Upper lobe of right lung (tissue), 1 donor: ENCODE data around the gene ADAMTSL1. TPM values are rescaled to one million over a fixed set of nuclear protein-coding genes. Genes with fewer than 3 reads are reported as not detected.
A peak's percentile ranks its signal among the peaks of the same experiment; 100 is the strongest.

ENCODE experiments used
- ATAC-seq: fragments of 200-7000 bp; cut with Tn5 transposase; one replicate; pipeline ENCODE4 v1.9.1; 2020; ENCODE audit warnings: mild to moderate bottlenecking, moderate library complexity
- DNase-seq: peaks from one replicate; pipeline ENCODE4 v3.0.0-alpha.2; 2020
- H3K27ac ChIP-seq: fragments of 200-600 bp; one replicate; pipeline ENCODE4 v1.8.0; 2022
- H3K27me3 ChIP-seq: fragments of 200-600 bp; one replicate; pipeline ENCODE4 v1.8.0; 2022; ENCODE audit warnings: mild to moderate bottlenecking
- H3K36me3 ChIP-seq: fragments of 200-600 bp; one replicate; pipeline ENCODE4 v1.8.0; 2022
- H3K4me1 ChIP-seq: fragments of 200-600 bp; one replicate; pipeline ENCODE4 v1.8.0; 2022
- H3K4me3 ChIP-seq: fragments of 200-600 bp; one replicate; pipeline ENCODE4 v1.8.0; 2022; ENCODE audit warnings: mild to moderate bottlenecking
- H3K9me3 ChIP-seq: fragments of 200-600 bp; one replicate; pipeline ENCODE4 v1.8.0; 2022
- CTCF ChIP-seq: fragments of 200-600 bp; IDR thresholded peaks from one replicate; pipeline ENCODE4 v1.8.0; 2022; ENCODE audit warnings: antibody characterized with exemption
- intact Hi-C: fragments of 100-400 bp; cut with DNase I; formaldehyde crosslinking; loops from one replicate; pipeline ENCODE4 v1.11.0; 2022
- total RNA-seq: library from RNA; stranded (reverse); fragmentation: NEBNext Ultra II Directional; extraction: Animal tissue kit (Norgen Biotek cat#: 25700); gene quantifications from one replicate; pipeline ENCODE4 v1.2.1, GENCODE V29; 2021
- donor health status: DM: no; HTN: yes; CAD: no; lungs with severe emphysema.

Gene ADAMTSL1
- total RNA-seq, 1 donor from 2014 or later = 7.3 TPM

GRCh38 chr9:18629136-18629535, 155.2 kb downstream of the ADAMTSL1 start:
- Histone ChIP-seq H3K27ac (no peak overlapping the region), H3K4me1 (no peaks in the 10 kb centered on the region), H3K4me3 (no peak overlapping the region), H3K9me3 (no peaks in the 10 kb centered on the region), H3K36me3 (no peaks in the 10 kb centered on the region), H3K27me3 (no peaks in the 10 kb centered on the region)
- no peak for TF ChIP-seq CTCF
- DNase-seq = no peak
- intact Hi-C loops = no loop called here
- no peak for ATAC-seq

GRCh38 chr9:18632632-18633403, 158.9 kb downstream of the ADAMTSL1 start:
- H3K27me3 ChIP-seq = no peaks in the 10 kb centered on the region
- no peak overlapping the region for H3K27ac ChIP-seq
- TF ChIP-seq CTCF = no peak
- H3K4me1 ChIP-seq = no peaks in the 10 kb centered on the region
- H3K9me3 ChIP-seq = no peaks in the 10 kb centered on the region
- H3K4me3 ChIP-seq = no peak overlapping the region
- ATAC-seq = peak; percentile 47
- no peaks in the 10 kb centered on the region for H3K36me3 ChIP-seq
- intact Hi-C loops = no loop called here
- no peak for DNase-seq

- DNase-seq = no peak
- H3K4me1 ChIP-seq = no peaks in the 10 kb centered on the region
- no peak for TF ChIP-seq CTCF
- no peak overlapping the region for H3K4me3 ChIP-seq
- H3K36me3 ChIP-seq = no peaks in the 10 kb centered on the region
- H3K9me3 ChIP-seq = no peaks in the 10 kb centered on the region
- no peak overlapping the region for H3K27ac ChIP-seq
- no peak for ATAC-seq
- intact Hi-C loops = no loop called here
- no peaks in the 10 kb centered on the region for H3K27me3 ChIP-seq
Observed at GRCh38 chr9:18636781-18637180, 162.8 kb downstream of the ADAMTSL1 start.

GRCh38 chr9:18638371-18639249, 164.7 kb downstream of the ADAMTSL1 start:
- Histone ChIP-seq H3K4me1 (no peaks in the 10 kb centered on the region), H3K27ac (no peak overlapping the region), H3K9me3 (no peaks in the 10 kb centered on the region), H3K27me3 (no peaks in the 10 kb centered on the region), H3K4me3 (no peak overlapping the region), H3K36me3 (no peaks in the 10 kb centered on the region)
- no peak for DNase-seq
- TF ChIP-seq CTCF = no peak
- intact Hi-C loops = no loop called here
- ATAC-seq = no peak

- DNase-seq (no peak), ATAC-seq (no peak)
- no peak for TF ChIP-seq CTCF
- no peaks in the 10 kb centered on the region for H3K27me3 ChIP-seq
- no peak overlapping the region for H3K27ac ChIP-seq
- no peaks in the 10 kb centered on the region for H3K9me3 ChIP-seq
- no peak overlapping the region for H3K4me3 ChIP-seq
- H3K4me1 ChIP-seq = no peaks in the 10 kb centered on the region
- intact Hi-C loops = no loop called here
- no peaks in the 10 kb centered on the region for H3K36me3 ChIP-seq
Observed at GRCh38 chr9:18639911-18640310, 166.0 kb downstream of the ADAMTSL1 start.
